SK-N-DZ (cell line): ENCODE results near the gene PCBD2.

Source experiments
- DNase-seq: peaks from one replicate; pipeline ENCODE4 v3.0.0-alpha.2; 2015; ENCODE audit warnings: low spot score
- small RNA-seq, 2 experiments: library from RNA; depleted of rRNA; stranded (forward); fragments of <200 nt; gene quantifications; one replicate each; pipeline ENCODE3, GENCODE V24; 2014

Gene PCBD2

DNA sequence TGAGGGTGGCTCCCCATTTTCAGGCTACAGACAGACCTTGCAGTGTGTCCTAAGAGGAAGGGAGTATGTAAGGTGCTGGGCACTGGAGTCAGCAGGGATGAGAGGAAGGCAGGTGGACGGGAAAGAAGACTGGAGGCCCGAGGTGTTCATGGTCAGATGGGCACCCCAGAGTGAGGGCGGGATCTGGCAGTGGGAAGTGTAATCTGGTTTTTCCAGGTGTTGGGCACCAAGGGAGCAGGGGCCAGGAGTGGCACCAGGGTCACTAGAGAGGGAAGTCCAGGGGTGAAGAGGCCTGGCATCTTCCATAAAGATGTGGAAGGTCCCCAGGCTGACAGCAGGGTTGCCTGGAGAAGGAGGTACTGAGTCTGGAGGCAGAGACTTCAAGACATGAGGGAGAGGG, 99.4 kb downstream of the PCBD2 start:
- DNase-seq, result no peak

GRCh38 chr5:135005076-135005475, 100.1 kb downstream of the PCBD2 start:
- no peak for DNase-seq

- no peak for DNase-seq
These were observed 102.4 kb downstream of the PCBD2 start for GRCh38 chr5:135007305-135007704.

- DNase-seq, result no peak
These were observed 102.9 kb downstream of the PCBD2 start for GRCh38 chr5:135007749-135008363.

DNA sequence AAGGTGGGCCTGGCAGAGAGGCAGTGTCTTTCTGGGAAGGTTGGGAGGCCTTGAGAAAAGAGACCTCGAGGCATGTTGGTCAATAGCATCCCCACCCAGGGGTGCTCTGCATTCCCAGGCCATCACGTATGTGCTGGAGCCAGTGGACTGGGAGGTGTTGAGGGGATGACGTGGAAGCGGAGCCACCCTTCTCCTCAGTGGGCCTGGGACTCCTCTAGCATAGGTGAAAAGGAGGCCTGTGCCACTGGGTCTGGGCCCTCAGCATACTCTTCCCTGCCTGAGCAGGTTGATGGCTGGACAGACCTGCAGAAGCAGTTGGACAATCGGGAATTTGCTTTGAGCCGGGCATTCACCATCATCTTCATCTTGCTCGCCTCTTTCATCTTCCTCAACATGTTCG, 103.6 kb downstream of the PCBD2 start:
- DNase-seq, result no peak

DNA sequence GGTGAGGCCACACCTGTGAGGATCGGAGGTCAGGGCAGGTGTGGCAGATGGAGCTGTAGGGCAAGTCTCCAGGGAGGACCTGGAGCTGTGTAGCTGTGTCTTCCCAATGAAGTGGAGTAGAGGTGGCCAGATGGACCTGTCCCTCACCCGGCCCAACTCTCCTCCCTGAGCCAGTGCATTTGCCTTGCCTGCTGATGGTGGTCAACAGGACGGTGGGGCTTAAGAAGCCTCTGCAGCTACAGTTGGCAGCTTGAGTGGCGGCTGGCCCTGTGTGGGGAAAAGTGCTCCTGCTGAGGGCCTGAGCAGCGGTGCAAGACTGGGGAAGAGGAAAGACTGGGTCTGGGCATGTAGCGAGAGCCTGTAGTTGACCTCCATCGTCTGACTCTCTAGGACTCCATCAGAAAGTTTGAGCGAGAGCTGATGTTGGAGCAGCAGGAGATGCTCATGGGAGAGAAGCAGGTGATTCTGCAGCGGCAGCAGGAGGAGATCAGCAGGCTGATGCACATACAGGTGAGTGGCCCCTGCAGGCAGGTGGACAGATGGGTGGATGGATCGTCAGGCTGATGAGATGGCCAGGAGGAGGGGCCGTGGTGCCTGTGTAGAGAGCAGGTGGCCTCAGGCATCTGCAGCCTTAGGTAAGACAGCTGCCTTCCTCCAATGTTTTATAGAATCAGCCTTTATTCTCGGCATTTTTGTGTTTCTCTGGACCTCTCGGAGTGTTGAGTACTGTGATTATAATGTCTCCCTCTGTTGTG, 104.2 kb downstream of the PCBD2 start:
- DNase-seq, result no peak

- no peak for DNase-seq
These were observed 105.0 kb downstream of the PCBD2 start for GRCh38 chr5:135009736-135010501.

- no peak for DNase-seq
These were observed 105.8 kb downstream of the PCBD2 start for GRCh38 chr5:135010502-135011354.

DNA sequence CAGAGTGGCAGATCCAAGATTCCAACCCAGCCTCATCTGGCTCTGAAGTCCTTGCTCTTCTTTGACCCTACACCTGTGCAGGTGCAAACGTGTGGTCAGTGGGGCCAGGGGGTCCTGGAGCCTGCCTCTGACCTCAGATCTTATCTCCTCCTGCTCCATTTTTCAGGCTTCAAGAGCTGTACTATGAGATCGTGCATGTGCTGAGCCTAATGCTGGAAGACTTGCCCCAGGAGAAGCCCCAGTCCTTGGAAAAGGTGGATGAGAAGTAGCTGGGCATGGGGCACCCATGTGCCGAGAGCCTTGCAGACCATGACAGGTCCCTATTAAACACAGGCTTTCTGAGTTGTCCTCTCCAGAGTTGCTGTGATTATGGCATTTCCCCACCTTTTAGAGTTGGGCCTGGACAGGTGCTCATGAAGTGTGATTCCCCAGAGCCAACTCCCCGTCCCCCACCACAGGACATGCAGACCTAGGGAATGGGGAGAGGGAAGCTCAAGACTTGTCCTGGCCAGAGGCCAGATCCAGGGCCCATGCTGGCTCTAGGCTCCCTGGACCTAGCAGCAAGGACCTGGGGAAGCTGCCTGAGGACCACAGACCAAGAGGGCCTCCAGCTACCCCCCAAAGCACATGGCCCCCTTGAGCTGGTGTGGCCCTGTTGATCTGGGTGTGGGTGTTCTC, 106.6 kb downstream of the PCBD2 start:
- no peak for DNase-seq

GRCh38 chr5:135012033-135012588, 107.2 kb downstream of the PCBD2 start:
- no peak for DNase-seq

Small RNA genes lying within 50 kb of the gene (small RNA-seq; reads per million reads assigned to genes)
- 0 reads per million in 2 experiments for gene MIR4461
- 0 to 0.18 reads per million in 2 experiments for gene MTND3P25
- gene MTND4LP30, result 0 to 0.04 reads per million in 2 experiments
